Glomerular visceral epithelial cell (primary cell): ENCODE results near the gene FRG2.
"Not testable (repeated sequence)": the region's sequence is repeated elsewhere in the genome, so short reads cannot be mapped to it uniquely, and the experiment has no call there.

Experiments
- DNase-seq: peaks from one replicate; pipeline ENCODE4 v3.0.0-alpha.2; 2016; ENCODE audit errors: extremely low spot score

FRG2 gene

GRCh38 chr4:190016369-190017289 is 10.4 kb downstream of the FRG2 start:
- no peak for DNase-seq

GRCh38 chr4:190015538-190016368 is 11.3 kb downstream of the FRG2 start:
- no peak for DNase-seq

- DNase-seq: no peak
Observed at GRCh38 chr4:190014771-190015537, 12.1 kb downstream of the FRG2 start.

GRCh38 chr4:189989941-189990340 is 37.1 kb downstream of the FRG2 start:
- not testable (repeated sequence) for DNase-seq

GRCh38 chr4:189988877-189989431 is 38.1 kb downstream of the FRG2 start:
- no peak for DNase-seq

- DNase-seq: not testable (repeated sequence)
Observed at GRCh38 chr4:189985651-189986243, 41.3 kb downstream of the FRG2 start.

- not testable (repeated sequence) for DNase-seq
Observed at GRCh38 chr4:189984661-189985060, 42.4 kb downstream of the FRG2 start.

GRCh38 chr4:189983916-189984526 is 43.0 kb downstream of the FRG2 start:
- not testable (repeated sequence) for DNase-seq

- DNase-seq: no peak
Observed at GRCh38 chr4:189981970-189982369, 45.1 kb downstream of the FRG2 start.

- not testable (repeated sequence) for DNase-seq
Observed at GRCh38 chr4:189980292-189980691, 46.8 kb downstream of the FRG2 start.

GRCh38 chr4:189979196-189980047 is 47.6 kb downstream of the FRG2 start:
- DNase-seq: no peak
